ENCODE results near the gene AGXT2. TPM values are rescaled to one million over a fixed set of nuclear protein-coding genes. Genes with fewer than 3 reads are reported as not detected.
"Not testable (repeated sequence)": the region's sequence is repeated elsewhere in the genome, so short reads cannot be mapped to it uniquely, and the experiment has no call there.

Gene AGXT2
- total RNA-seq, 1 experiment from 2014 or later: not detected

GRCh38 chr5:35036536-35036935 is 11.2 kb downstream of the AGXT2 start (continued):
- TF ChIP-seq GTF2I (CRISPR knock-in tag; conservative IDR thresholded peaks at IDR 0.05) (no peak), MAX (CRISPR knock-in tag; IDR thresholded peaks at IDR 0.05) (no peak), ETV6 (CRISPR knock-in tag; IDR thresholded peaks at IDR 0.05) (no peak), ZNF425 (CRISPR knock-in tag; conservative IDR thresholded peaks at IDR 0.05) (no peak), GABPB1 (CRISPR knock-in tag; IDR thresholded peaks at IDR 0.05) (no peak), FOXK1 (CRISPR knock-in tag; IDR thresholded peaks at IDR 0.05) (no peak)

- DNase-seq (ENCODE audit: low spot score); H3K27me3 Mint-ChIP-seq (ENCODE audit: low read depth); H3K27ac Mint-ChIP-seq; H3K4me3 Mint-ChIP-seq; ATAC-seq; POLR2A ChIA-PET; H3K36me3 Mint-ChIP-seq; H3K9me3 Mint-ChIP-seq: not testable (repeated sequence)
- CTCF ChIA-PET: interaction anchor here (1.7 kb wide), 1 partner anchor 32 kb away, joined by 9 read pairs; no protein-coding TSS in a partner anchor
- peaks cover 22% of the 10 kb centered on the region for H3K4me1 Mint-ChIP-seq
These were observed 11.8 kb downstream of the AGXT2 start for GRCh38 chr5:35035929-35036328.

GRCh38 chr5:35035271-35035670 is 12.5 kb downstream of the AGXT2 start:
- ATAC-seq (no peak), DNase-seq (ENCODE audit: low spot score) (no peak)
- ChIA-PET CTCF (no interaction called here), POLR2A (no interaction called here)
- Mint-ChIP-seq H3K27me3 (ENCODE audit: low read depth) (no peaks in the 10 kb centered on the region), H3K9me3 (no peaks in the 10 kb centered on the region), H3K4me1 (peaks cover 22% of the 10 kb centered on the region), H3K4me3 (no peak overlapping the region), H3K27ac (no peak overlapping the region), H3K36me3 (no peaks in the 10 kb centered on the region)
- TF ChIP-seq MXD4 (CRISPR knock-in tag; IDR thresholded peaks at IDR 0.05; ENCODE audit: borderline replicate concordance) (no peak), ZNF396 (CRISPR knock-in tag; IDR thresholded peaks at IDR 0.05; ENCODE audit: borderline replicate concordance) (no peak), ELF4 (CRISPR knock-in tag; IDR thresholded peaks at IDR 0.05; ENCODE audit: low read depth) (no peak), ATF2 (CRISPR knock-in tag; IDR thresholded peaks at IDR 0.05; ENCODE audit: borderline replicate concordance, low read depth) (no peak), TCF7 (CRISPR knock-in tag; IDR thresholded peaks at IDR 0.05; ENCODE audit: low read depth) (no peak), GABPB1 (CRISPR knock-in tag; IDR thresholded peaks at IDR 0.05) (no peak), NFE2L1 (CRISPR knock-in tag; IDR thresholded peaks at IDR 0.05) (no peak), NFYB (CRISPR knock-in tag; conservative IDR thresholded peaks at IDR 0.05; ENCODE audit: low read depth) (no peak)

- Mint-ChIP-seq H3K4me3 (no peak overlapping the region), H3K27me3 (ENCODE audit: low read depth) (no peaks in the 10 kb centered on the region), H3K9me3 (no peaks in the 10 kb centered on the region), H3K4me1 (peaks cover 19% of the 10 kb centered on the region), H3K36me3 (no peaks in the 10 kb centered on the region), H3K27ac (no peak overlapping the region)
- DNase-seq (ENCODE audit: low spot score): no peak
- ATAC-seq: no peak
- ChIA-PET CTCF (interaction anchor here (1.6 kb wide), 1 partner anchor 29 kb away, joined by 5 read pairs; no protein-coding TSS in a partner anchor), POLR2A (interaction anchor here (0.6 kb wide), 1 partner anchor 171 kb away, joined by 3 read pairs; no protein-coding TSS in a partner anchor)
- TF ChIP-seq ZNF317 (CRISPR knock-in tag; IDR thresholded peaks at IDR 0.05; ENCODE audit: borderline replicate concordance, low read depth) (no peak), NFE2L1 (CRISPR knock-in tag; IDR thresholded peaks at IDR 0.05) (no peak), CDX4 (CRISPR knock-in tag; IDR thresholded peaks at IDR 0.05; ENCODE audit: borderline replicate concordance) (no peak), SMAD4 (CRISPR knock-in tag; IDR thresholded peaks at IDR 0.05) (no peak), FOXP4 (CRISPR knock-in tag; IDR thresholded peaks at IDR 0.05) (no peak), FOXK1 (CRISPR knock-in tag; IDR thresholded peaks at IDR 0.05) (no peak), ZBTB21 (CRISPR knock-in tag; IDR thresholded peaks at IDR 0.05; ENCODE audit: borderline replicate concordance) (no peak), JAZF1 (CRISPR knock-in tag; IDR thresholded peaks at IDR 0.05) (no peak), IRF1 (CRISPR knock-in tag; IDR thresholded peaks at IDR 0.05) (no peak), ZBTB43 (CRISPR knock-in tag; IDR thresholded peaks at IDR 0.05) (no peak)
These were observed 15.4 kb downstream of the AGXT2 start for GRCh38 chr5:35032356-35032755.

All from WTC11 (cell line).